OCI-LY1 (cell line): Measurements from ENCODE around the gene NFASC.

ENCODE experiments used
- H2AFZ ChIP-seq: fragments of 200-600 bp; sonication (generic), shearing (Covaris generic); 2 replicates; pipeline ENCODE4 v1.6.0; 2014; ENCODE audit warnings: antibody characterized with exemption, mild to moderate bottlenecking, low read length
- H3F3A ChIP-seq: fragments of 200-600 bp; sonication (generic), shearing (Covaris generic); 2 replicates; pipeline ENCODE4 v1.6.0; 2014; ENCODE audit warnings: mild to moderate bottlenecking, antibody characterized with exemption, low read length, moderate library complexity; ENCODE audit not compliant: insufficient read depth
- H3K27ac ChIP-seq: fragments of 200-600 bp; sonication (generic); 2 replicates; pipeline ENCODE4 v1.5.1; 2014; ENCODE audit warnings: low read length, mixed run types, mild to moderate bottlenecking, low read depth; ENCODE audit not compliant: poor library complexity, severe bottlenecking
- H3K27me3 ChIP-seq: fragments of 200-600 bp; sonication (generic); 2 replicates; pipeline ENCODE4 v1.6.0; 2014; ENCODE audit warnings: antibody characterized with exemption, mild to moderate bottlenecking, low read length, moderate library complexity; ENCODE audit not compliant: insufficient read depth
- H3K36me3 ChIP-seq: fragments of 200-600 bp; sonication (generic); 2 replicates; pipeline ENCODE4 v1.6.1; 2014; ENCODE audit warnings: mild to moderate bottlenecking, antibody characterized with exemption, low read length, moderate library complexity, mixed read lengths; ENCODE audit not compliant: insufficient read depth
- H3K4me1 ChIP-seq: fragments of 200-600 bp; sonication (generic); 2 replicates; pipeline ENCODE4 v1.5.1; 2014; ENCODE audit warnings: mild to moderate bottlenecking, low read length, moderate library complexity; ENCODE audit not compliant: insufficient read depth, severe bottlenecking
- H3K4me2 ChIP-seq: fragments of 200-600 bp; sonication (generic), shearing (Covaris generic); 2 replicates; pipeline ENCODE4 v1.6.1; 2014; ENCODE audit warnings: low read length
- H3K4me3 ChIP-seq: fragments of 200-600 bp; sonication (generic); 2 replicates; pipeline ENCODE4 v1.5.1; 2014; ENCODE audit warnings: low read length, low read depth, mild to moderate bottlenecking, mixed read lengths; ENCODE audit not compliant: poor library complexity, severe bottlenecking
- H3K79me2 ChIP-seq: fragments of 200-600 bp; shearing (Covaris generic); 2 replicates; pipeline ENCODE4 v1.6.1; 2016; ENCODE audit warnings: mixed run types, low read length, mixed read lengths; ENCODE audit not compliant: insufficient read depth
- H3K9ac ChIP-seq: fragments of 200-600 bp; sonication (generic), shearing (Covaris generic); 2 replicates; pipeline ENCODE4 v1.6.1; 2014; ENCODE audit warnings: mild to moderate bottlenecking, low read length, mixed read lengths
- H3K9me2 ChIP-seq: fragments of 200-600 bp; sonication (generic), shearing (Covaris generic); 2 replicates; pipeline ENCODE4 v1.6.1; 2014; ENCODE audit warnings: low read depth, mild to moderate bottlenecking, low read length, mixed read lengths
- H3K9me3 ChIP-seq: fragments of 200-600 bp; shearing (Covaris generic); 2 replicates; pipeline ENCODE4 v1.6.1; 2014; ENCODE audit warnings: low read length, mixed read lengths
- H4K20me1 ChIP-seq: fragments of 200-600 bp; sonication (generic), shearing (Covaris generic); 2 replicates; pipeline ENCODE4 v1.6.0; 2016; ENCODE audit warnings: mild to moderate bottlenecking, low read length; ENCODE audit not compliant: insufficient read depth
- EZH2 ChIP-seq: fragments of 200-600 bp; sonication (generic), shearing (Covaris generic); IDR thresholded peaks from 2 replicates; pipeline ENCODE4 v1.8.0; 2017; ENCODE audit warnings: borderline replicate concordance, mixed run types, mild to moderate bottlenecking, antibody characterized with exemption, low read length, moderate library complexity, mixed read lengths
- TF ChIP-seq, protein P1 (sequence below): fragments of 200-600 bp; sonication (generic), shearing (Covaris generic); IDR thresholded peaks from 2 replicates; pipeline ENCODE4 v1.5.1; 2017; ENCODE audit warnings: mild to moderate bottlenecking, antibody characterized with exemption, low read length, moderate library complexity, mixed read lengths

The NFASC gene

DNA sequence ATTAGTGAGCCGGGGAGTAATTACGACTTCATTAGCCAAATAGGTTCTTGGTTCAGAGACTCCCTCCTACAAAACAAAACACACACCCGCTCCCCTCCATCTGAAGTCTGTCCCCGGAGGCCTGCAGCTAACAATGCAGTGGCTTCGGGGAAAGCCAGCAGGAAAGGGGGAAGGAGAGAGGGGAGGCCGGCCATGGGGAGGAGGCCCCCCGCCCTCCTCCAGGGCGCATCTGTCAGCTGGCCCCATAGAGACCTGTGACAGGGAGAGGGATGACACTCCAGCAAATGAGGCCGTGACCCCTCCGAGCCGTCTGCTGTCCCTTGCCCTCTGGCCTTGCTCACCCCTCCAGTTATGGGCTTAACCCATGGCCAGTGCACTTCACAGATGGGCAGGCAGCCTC is 160.2 kb downstream of the NFASC start:
- no peaks in the 10 kb centered on the region for H3K36me3 ChIP-seq
- H3K4me3 ChIP-seq = no peak overlapping the region
- no peaks in the 10 kb centered on the region for H4K20me1 ChIP-seq
- H3F3A ChIP-seq = no peaks in the 10 kb centered on the region
- H2AFZ ChIP-seq = no peak overlapping the region
- no peaks in the 10 kb centered on the region for H3K79me2 ChIP-seq
- H3K27ac ChIP-seq = no peak overlapping the region
- TF ChIP-seq, protein P1, sequence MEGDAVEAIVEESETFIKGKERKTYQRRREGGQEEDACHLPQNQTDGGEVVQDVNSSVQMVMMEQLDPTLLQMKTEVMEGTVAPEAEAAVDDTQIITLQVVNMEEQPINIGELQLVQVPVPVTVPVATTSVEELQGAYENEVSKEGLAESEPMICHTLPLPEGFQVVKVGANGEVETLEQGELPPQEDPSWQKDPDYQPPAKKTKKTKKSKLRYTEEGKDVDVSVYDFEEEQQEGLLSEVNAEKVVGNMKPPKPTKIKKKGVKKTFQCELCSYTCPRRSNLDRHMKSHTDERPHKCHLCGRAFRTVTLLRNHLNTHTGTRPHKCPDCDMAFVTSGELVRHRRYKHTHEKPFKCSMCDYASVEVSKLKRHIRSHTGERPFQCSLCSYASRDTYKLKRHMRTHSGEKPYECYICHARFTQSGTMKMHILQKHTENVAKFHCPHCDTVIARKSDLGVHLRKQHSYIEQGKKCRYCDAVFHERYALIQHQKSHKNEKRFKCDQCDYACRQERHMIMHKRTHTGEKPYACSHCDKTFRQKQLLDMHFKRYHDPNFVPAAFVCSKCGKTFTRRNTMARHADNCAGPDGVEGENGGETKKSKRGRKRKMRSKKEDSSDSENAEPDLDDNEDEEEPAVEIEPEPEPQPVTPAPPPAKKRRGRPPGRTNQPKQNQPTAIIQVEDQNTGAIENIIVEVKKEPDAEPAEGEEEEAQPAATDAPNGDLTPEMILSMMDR = no peak
- no peak for TF ChIP-seq EZH2
- H3K9ac ChIP-seq = no peak overlapping the region
- no peak overlapping the region for H3K4me2 ChIP-seq
- no peaks in the 10 kb centered on the region for H3K9me3 ChIP-seq
- H3K4me1 ChIP-seq = no peaks in the 10 kb centered on the region
- no peaks in the 10 kb centered on the region for H3K9me2 ChIP-seq
- no peaks in the 10 kb centered on the region for H3K27me3 ChIP-seq

DNA sequence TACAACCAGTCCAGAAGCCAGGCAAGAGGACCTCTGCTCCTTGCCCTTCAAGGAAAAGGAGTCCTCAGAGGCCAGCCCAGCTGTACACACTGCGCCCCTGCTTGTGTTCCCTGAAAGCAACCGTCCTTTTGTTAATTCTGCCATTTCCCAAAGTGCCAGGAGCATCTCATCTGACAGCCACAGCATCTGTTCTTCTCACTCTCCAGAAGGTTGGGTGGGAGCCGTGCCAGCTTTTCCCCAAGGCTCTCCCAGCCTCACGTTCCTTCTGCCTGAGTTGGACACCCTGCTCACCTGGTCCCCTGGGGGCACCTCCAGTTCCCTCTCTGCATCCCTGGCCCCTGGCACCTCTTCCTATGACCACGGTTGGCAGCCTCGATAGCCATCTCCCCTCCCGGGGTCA is 161.8 kb downstream of the NFASC start:
- TF ChIP-seq, protein P1 = no peak
- TF ChIP-seq EZH2 = no peak
- Histone ChIP-seq H4K20me1 (no peaks in the 10 kb centered on the region), H3K4me1 (no peaks in the 10 kb centered on the region), H3K9me2 (no peaks in the 10 kb centered on the region), H3K27ac (no peak overlapping the region), H3K36me3 (no peaks in the 10 kb centered on the region), H3K9ac (no peak overlapping the region), H3K9me3 (no peaks in the 10 kb centered on the region), H3K4me3 (no peak overlapping the region), H2AFZ (no peak overlapping the region), H3K79me2 (no peaks in the 10 kb centered on the region), H3K4me2 (no peak overlapping the region), H3K27me3 (no peaks in the 10 kb centered on the region), H3F3A (no peaks in the 10 kb centered on the region)

DNA sequence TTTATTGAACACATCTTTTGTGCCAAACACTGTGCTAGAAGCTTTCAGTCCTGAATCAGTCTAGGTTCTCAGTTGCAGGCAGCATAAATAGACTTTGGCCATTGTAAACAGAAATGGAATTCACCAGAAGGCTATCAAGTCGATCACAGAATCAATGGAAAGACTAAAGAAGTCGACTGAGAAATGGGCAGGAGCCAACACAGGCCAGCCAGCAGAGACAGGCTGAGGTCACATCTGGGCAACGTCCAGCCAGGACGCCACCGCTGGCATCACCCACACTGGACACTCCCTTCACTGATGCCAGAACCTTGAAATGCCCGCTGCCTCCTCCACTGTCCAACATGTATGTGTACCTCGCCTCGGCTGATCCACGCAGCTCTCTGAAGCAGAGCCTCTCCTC is 166.9 kb downstream of the NFASC start:
- Histone ChIP-seq H3K4me1 (no peaks in the 10 kb centered on the region), H3F3A (no peaks in the 10 kb centered on the region), H3K4me2 (no peak overlapping the region), H3K27me3 (peaks cover 5% of the 10 kb centered on the region; the same call in 1 of the 2 replicates), H3K9ac (no peak overlapping the region), H4K20me1 (no peaks in the 10 kb centered on the region), H3K79me2 (no peaks in the 10 kb centered on the region), H3K4me3 (no peak overlapping the region), H3K9me3 (no peaks in the 10 kb centered on the region), H3K36me3 (no peaks in the 10 kb centered on the region), H3K9me2 (no peaks in the 10 kb centered on the region), H2AFZ (no peak overlapping the region), H3K27ac (no peak overlapping the region)
- TF ChIP-seq EZH2 = no peak
- TF ChIP-seq, protein P1 = no peak
